WERI-Rb-1 (cell line): ENCODE data around the gene CSGALNACT2.

Experiments used
- DNase-seq: peaks from one replicate; pipeline ENCODE4 v3.0.0-alpha.2; 2020
- H3K27ac ChIP-seq: fragments of 250-450 bp; sonication (Bioruptor Pico); 2 replicates; pipeline ENCODE4 v1.5.1; 2020; ENCODE audit warnings: mild to moderate bottlenecking, moderate library complexity
- H3K27me3 ChIP-seq: fragments of 250-450 bp; sonication (Bioruptor Pico); 2 replicates; pipeline ENCODE4 v1.5.1; 2021; ENCODE audit warnings: mild to moderate bottlenecking, low read depth, moderate library complexity; ENCODE audit not compliant: insufficient read depth, severe bottlenecking
- H3K36me3 ChIP-seq: fragments of 250-450 bp; sonication (Bioruptor Pico); 2 replicates; pipeline ENCODE4 v1.5.1; 2020; ENCODE audit warnings: mild to moderate bottlenecking, moderate library complexity
- H3K4me3 ChIP-seq: 2 replicates; pipeline ENCODE4 v1.5.1; 2011; ENCODE audit warnings: low read depth, mild to moderate bottlenecking, control low read depth, low read length
- H3K9me3 ChIP-seq: fragments of 250-450 bp; sonication (Bioruptor Pico); 2 replicates; pipeline ENCODE4 v1.5.1; 2021; ENCODE audit warnings: mild to moderate bottlenecking, moderate library complexity; ENCODE audit not compliant: severe bottlenecking
- CTCF ChIP-seq: IDR thresholded peaks from 2 replicates; pipeline ENCODE4 v1.5.1; 2011; ENCODE audit warnings: low read depth, mild to moderate bottlenecking, control low read depth, inconsistent platforms, low read length

The CSGALNACT2 gene

DNA sequence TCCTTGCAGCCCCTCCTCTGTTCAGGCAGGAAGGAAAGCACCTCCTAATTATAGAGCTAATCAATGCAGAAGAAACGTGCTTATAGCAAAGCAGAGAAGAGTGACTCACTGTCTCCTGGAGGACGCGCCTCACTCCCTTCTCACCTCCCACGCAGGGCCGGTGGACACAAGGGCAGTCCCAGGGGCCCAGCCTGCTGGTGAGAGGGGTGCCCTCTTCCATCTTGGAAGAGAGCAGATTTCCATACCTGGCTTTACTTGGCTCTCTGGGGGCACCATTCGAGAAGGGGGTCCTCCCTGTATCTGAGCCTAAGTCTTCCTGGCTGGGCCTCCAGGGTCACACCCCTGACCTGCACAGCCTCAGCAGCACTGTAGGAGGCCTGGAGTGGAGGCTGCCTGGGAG, 72.8 kb downstream of the CSGALNACT2 start:
- Histone ChIP-seq H3K36me3 (no peaks in the 10 kb centered on the region), H3K27ac (no peak overlapping the region), H3K9me3 (no peaks in the 10 kb centered on the region), H3K27me3 (no peaks in the 10 kb centered on the region), H3K4me3 (no peak overlapping the region)
- DNase-seq: peak; percentile 3
- TF ChIP-seq CTCF: no peak

- TF ChIP-seq CTCF: no peak
- Histone ChIP-seq H3K4me3 (no peak overlapping the region), H3K27me3 (no peaks in the 10 kb centered on the region), H3K9me3 (no peaks in the 10 kb centered on the region), H3K27ac (no peak overlapping the region), H3K36me3 (no peaks in the 10 kb centered on the region)
- DNase-seq: no peak
Observed at GRCh38 chr10:43211431-43212042, 73.3 kb downstream of the CSGALNACT2 start.

GRCh38 chr10:43212043-43212721, 73.9 kb downstream of the CSGALNACT2 start:
- H3K4me3 ChIP-seq: no peak overlapping the region
- H3K36me3 ChIP-seq: no peaks in the 10 kb centered on the region
- DNase-seq: no peak
- no peak overlapping the region for H3K27ac ChIP-seq
- H3K27me3 ChIP-seq: no peaks in the 10 kb centered on the region
- no peaks in the 10 kb centered on the region for H3K9me3 ChIP-seq
- TF ChIP-seq CTCF: no peak

DNA sequence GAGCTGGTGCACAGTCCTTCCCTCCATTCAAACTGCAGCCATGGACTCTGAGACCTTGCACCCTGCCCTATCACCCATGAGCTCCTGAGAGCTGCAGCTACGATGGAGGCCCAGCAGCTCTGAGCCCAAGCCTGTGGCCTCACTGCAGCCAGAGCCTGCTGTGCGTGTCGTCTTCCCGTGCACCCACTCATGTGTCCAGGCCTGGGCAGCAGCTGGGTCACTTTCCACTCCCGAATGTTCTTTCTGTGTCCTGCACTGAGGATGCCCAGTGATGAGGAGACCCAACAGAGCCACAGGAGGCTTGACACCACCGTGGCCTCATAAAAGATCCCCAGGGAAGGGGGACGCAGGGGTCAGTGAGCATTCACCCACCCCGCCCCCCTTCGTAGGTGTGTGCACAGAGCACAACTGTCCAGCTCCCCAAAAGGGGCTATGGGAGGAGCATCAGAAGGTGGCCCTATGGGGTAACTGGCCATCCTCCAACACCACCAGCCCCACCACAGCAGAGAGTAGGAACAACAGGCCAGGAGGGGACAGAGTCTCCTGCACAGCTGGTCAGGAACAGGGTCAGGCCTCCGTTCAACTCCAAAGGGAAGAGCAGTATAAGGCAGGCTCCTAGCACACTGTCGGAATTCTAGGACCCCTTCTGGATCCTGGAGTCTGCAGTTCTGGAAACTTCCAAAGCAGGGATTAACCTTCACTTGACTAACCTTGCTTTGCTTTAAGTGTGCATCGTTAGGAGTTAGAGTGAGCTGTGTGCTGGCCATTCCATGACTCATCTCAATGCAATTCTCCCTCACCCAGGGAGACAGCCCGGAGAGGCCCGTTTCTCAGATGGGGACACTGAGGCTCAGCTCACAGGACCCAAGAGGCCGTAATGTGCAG, 76.1 kb downstream of the CSGALNACT2 start:
- H3K36me3 ChIP-seq: no peaks in the 10 kb centered on the region
- no peaks in the 10 kb centered on the region for H3K27me3 ChIP-seq
- H3K9me3 ChIP-seq: no peaks in the 10 kb centered on the region
- DNase-seq: no peak
- TF ChIP-seq CTCF: no peak
- H3K27ac ChIP-seq: no peak overlapping the region
- no peak overlapping the region for H3K4me3 ChIP-seq

GRCh38 chr10:43214956-43215561, 76.8 kb downstream of the CSGALNACT2 start:
- H3K27me3 ChIP-seq: no peaks in the 10 kb centered on the region
- H3K27ac ChIP-seq: no peak overlapping the region
- no peaks in the 10 kb centered on the region for H3K9me3 ChIP-seq
- H3K36me3 ChIP-seq: no peaks in the 10 kb centered on the region
- no peak for DNase-seq
- no peak overlapping the region for H3K4me3 ChIP-seq
- no peak for TF ChIP-seq CTCF
